DMS114 treated with DMSO at 0.1 percent for 48 hours (cell line): Measurements from ENCODE around the gene MRPS5.
A peak's percentile ranks its signal among the peaks of the same experiment; 100 is the strongest.
"Not testable (repeated sequence)": the region's sequence is repeated elsewhere in the genome, so short reads cannot be mapped to it uniquely, and the experiment has no call there.

Experiments used
- DNase-seq: peaks from one replicate; lab custom pipeline; 2025; ENCODE audit not compliant: unreplicated experiment; lab: John Stamatoyannopoulos, UW

MRPS5 gene

DNA sequence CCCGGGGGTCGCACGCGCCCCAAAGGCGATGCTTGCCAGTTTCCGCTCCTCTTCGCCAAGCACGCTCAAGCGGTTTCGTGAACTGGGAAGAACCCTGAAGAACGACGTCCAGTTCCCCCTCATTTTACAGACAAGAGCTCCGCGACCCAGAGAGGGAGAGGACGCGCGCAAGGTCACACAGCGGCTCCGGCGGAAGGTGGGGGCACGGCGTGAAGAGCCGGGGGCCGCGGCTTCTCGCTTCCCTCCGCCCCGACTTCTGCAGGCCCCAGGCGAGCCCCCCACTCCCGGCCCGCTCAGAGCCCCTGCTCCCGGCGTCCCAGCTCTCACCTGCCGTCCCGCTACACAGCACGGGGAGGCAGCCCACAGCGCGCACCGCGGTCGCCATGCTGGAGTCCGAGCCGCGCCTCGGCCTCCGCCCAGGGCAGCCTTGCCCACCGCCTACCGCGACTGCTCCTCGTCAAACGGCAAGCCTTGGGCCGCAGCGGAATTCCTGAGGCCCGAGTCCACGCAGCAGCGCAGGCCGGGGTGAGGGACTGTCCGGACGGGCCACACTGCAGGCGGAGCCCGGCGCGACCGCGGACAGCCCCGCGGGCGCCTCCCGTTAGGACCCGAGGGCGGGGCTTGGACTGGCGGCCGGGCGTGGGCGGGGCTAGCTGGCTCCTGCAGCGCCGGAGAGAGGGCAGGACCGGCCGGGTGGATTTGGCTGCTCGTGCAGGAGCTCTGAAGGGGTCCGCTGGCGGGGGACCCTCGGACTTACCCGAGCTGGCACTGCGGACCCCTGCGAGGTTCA, at the start of gene MRPS5:
TSS of gene MRPS5 (minus strand) at position 402 of the 790 bp plus-strand sequence. CDS start at position 385, 17 bp downstream.
- peak; percentile 67 for DNase-seq

DNA sequence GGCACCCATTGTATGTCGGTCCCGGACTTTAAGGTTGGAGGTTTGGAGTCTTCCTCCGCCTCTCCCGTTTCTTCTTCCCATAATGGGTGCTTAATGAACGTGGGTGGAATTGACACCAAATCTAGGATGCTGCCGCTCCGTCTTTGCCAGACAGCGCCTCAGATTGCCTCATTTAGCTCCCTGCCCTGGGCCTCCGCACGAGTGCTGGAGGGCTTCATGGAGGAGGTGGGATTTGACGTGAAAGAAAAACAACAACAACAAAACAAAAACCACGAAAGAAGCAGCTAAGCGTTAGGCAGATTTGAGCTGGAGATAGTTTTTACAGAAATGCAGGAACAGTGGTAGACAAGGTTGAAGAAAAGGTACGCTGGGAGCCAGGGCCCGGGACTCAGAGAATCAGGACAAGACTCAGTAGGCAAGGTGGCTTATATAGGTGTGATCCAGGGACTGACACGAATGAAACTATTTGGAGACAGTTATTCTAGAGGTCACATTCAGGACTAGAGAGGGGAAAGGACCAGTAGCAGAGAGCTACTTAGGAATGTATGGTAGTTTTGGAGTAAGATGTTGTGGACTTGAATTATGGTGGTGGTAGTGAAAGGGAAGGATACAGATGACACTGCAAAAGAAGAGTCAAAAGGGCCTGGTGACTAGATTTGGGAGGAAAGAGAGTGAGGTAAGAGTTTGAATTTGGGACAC, 44.6 kb upstream of the MRPS5 start:
- no peak for DNase-seq

DNA sequence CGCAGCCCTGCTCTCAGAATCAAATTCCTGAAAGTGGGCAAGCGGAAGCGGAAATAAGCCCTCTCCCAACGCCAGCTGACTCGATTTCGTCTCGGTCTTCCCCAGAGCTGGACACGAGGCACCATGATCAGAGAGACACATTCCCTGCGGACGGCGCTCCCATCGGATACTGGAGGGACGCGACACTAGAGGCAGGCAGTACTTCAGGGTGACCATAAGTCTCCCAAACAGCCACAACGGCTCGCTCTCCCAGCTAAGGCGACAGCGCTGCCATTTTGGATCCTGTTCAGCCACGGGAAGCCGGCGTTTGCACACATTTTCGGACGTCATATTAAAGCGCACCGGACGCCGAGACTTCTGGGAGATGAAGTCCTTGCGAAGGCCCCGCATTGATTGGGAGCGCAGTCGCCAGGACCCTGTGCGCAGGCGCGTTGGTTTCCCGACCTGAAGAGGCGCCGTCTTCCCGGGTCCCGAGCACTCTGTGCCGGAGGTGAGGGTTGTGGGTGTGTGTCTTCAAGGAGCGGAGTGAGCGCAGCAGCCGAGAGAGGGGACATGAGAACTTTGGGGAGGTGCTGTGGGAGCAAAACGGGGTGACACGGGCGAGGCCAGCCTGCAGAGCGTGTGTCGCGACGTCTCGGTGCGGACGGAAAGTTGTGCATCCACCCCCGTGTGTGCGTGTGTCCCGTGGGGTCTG, 43.9 kb upstream of the MRPS5 start, which contains the start of gene ZNF2:
TSS of gene ZNF2 (plus strand) at position 439 of the 694 bp plus-strand sequence. CDS start 10,418 bp downstream, outside the sequence.
- peak; percentile 96 for DNase-seq

DNA sequence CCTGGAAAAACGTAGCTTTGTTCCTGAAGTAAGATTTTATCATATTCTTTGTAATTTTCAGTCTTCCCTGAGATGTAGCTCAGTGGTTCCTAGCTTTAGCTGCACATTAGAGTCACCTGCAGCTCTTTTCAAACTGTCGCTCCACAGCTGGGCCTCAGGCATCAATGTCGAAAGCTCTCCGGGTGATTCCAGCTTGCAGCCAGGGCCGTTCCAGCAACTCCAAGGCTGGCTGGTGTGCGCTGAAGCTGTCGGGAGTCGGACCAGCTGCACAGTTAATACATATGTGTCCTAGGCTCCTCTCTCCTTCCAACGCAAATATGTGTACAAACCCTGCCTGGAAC, 43.4 kb upstream of the MRPS5 start:
- DNase-seq, result no peak

DNA sequence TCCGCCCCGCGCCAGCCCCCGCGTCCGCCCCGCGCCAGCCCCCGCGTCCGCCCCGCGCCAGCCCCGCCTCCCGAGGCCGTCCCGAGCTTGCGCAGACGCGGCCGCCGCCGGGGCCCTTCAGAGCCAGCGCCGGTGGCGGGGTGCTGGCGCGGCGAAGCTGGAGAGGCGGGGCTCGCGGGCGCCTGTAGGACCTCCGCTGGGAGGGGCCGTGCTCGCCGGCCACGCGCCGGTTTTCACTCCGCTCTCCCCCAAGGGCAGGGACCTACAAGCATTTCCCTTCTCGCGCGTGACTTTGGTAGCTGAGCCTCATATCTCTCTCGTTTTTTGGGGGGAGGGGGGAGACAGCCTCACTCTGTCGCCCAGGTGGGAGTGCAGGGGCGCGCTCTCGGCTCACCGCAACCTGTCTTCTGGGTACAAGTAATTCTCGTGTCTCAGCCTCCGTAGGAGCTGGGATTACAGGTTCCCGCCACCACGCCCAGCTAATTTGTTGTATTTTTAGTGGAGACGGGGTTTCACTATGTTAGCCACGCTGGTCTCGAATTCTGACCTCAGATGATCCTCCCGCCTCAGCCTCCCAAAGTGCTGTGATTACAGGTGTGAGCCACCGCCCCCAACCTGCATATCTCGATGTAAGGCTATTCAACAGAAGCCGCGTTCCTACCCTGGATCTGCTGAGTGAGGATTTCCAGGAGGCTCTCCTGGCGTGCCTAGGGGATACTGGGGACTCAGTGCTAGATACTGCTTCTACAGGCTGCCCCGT, 38.3 kb upstream of the MRPS5 start, which contains the start of gene ZNF514:
TSS of gene ZNF514 (minus strand) at position 159 of the 760 bp plus-strand sequence. CDS start 6,595 bp downstream, outside the sequence.
- peak; percentile 46 for DNase-seq

DNA sequence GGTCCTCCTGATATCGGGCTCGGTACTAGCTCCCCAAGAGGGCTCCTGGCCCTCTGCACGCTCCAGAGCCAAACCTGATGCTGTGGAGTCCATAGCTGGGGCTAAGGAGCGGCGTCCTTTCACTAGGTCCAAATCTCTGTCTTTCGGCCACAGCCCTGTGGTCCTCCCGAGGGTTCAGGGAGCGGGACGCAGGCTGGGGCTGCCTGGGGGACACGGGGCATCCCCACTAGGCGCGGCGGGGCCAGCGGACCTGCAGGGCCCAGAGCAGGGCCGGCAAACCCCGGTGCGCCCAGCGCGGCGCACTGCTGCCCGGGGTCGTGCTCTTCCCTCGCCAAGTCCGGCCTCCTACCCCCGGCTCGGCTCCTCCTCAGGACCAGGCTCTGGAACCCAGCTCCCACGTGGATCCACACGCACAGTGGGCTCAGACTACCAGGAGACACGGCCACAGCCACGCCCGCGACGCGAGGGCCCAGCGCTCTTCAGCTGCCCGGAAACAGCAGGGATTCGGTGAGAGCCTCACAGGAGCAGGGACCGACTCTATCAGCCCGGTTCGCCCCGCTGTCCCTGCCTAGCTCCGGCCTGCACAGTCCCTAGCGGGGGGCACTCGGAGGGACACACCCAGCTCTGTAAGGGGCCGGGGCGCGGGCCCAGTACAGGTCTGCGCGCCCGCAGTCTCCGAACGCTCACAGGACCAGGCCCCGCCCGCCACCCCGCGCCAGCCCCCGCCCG, 37.4 kb upstream of the MRPS5 start:
- no peak for DNase-seq

DNA sequence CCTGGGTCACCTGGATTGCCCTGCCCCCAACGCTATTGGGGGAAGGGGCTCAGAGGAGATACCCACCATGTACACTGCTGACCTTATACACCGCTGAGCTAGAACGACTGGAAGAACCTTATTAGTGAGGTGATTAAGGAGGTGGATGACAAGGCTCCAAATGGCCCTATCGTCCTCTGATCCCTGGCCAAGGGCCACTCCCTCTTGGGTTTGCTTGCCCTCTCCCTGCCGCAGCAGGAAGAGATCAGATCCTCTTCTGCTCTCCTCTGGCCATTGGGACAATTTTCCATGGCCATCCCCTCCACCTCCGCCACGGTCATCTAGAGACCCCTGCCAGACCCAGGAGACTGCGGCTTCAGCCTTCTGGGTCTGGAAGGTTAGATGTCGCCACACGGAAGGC, 36.8 kb upstream of the MRPS5 start:
- no peak for DNase-seq

DNA sequence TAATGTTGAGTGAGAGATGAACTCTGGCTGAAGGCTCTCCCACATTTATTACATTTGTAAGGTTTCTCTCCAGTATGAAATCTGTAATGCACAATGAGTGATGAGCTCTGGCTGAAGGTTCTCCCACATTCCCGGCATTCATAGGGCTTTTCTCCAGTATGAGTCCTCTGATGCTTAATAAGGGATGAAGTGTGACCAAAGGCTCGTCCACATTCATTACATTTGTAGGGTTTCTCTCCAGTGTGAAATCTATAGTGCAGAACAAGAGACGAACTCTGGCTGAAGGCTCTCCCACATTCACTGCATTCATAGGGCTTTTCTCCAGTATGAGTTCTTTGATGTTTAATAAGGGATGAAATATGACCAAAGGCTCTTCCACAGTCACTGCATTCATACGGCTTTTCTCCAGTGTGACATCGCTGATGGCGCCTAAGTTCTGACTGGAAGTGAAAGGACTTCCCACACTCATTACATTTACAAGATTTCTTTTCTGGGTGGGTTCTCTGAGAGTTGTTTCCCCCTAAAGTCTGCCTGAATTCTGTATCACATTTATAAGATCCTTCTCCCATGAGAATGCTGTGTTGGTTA, 27.9 kb upstream of the MRPS5 start:
- DNase-seq, result no peak

DNA sequence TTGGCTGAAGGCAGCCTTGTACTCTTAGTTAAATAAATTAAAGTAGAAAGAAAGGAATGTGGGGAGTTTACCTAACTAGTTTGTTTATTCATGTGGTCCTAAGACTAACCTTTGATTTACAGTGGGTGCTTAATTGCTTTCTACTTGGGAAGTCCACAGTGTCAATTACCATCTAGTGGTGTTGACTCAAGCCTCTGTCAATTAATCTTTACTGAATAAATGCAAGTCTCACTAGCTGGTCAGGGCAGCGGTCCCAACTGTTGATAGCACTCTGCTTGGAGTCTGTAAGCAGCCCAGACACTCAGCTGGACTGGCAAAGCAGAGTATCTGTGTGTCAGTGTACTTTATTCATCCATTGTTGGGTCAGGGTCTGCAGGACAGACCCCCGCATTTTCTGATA, 22.2 kb upstream of the MRPS5 start:
- DNase-seq, result no peak

DNA sequence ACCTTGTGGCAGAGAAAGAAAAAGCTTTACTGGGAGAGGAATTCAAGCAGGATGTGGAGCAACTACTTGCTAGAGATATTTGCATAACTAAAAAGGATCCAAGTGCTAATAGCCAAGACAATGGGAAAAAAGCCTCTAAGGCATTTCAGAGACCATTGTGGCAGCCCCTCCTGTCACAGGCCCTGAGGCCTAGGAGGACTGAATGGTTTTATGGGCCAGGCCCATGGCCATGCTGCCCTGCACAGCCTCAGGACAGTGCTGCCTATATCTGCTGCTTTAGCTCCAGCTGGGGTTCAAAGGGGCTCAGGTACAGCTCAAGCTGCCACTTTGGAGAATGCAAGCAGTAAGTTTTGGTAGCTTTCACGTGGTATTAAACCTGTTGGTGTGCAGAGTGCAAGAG, 17.1 kb upstream of the MRPS5 start:
- no peak for DNase-seq

DNA sequence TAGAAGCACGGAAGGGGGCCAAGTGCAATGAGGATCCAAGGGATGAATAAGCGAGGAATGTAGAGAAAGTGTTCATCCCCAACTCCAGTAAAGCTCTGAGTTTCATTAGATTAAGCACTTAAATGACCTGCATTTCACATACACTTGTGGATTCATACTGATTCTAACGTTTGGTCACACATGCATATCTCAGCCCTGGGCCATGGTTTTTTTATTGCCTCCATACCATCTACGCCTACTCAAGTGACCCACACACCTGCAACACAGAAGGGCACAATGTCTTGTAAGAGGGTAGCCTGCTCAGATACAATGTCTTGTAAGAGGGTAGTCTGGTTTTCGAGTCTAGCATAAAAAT, 566 bp upstream of the MRPS5 start:
- no peak for DNase-seq

DNA sequence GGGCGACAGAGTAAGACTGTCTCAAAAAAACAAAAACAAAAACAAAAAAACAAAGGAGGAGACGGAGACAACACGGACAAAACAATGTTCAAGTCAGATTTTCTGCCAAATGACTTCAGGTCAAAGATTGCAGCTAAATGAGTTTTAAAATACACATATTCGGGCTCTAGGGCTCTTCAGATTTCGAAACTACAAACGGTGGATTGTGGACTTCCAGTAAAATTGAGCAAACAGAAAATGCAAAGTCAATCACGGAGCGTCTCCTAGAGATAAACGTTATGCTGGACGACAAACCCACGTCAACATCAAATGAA, 558 bp downstream of the MRPS5 start:
- no peak for DNase-seq

DNA sequence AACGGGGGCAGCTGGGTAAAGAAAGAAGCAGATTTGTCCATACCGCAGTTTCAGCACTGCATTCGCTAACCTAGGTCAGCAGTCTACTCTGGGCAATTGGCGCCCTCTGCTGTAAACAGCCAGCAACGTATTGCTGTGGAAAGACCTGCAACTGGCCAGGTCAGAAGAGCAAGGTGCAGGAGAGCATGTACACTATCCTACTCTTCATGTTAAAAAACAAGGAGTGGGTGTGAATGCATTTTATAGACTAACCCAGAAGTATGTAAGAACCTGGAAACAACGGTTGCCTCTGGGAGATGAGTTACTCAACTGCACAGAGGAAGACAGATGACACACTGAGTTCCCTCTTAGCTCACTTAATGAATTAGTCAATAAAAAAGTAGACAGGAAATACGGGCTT, 6.2 kb downstream of the MRPS5 start:
- DNase-seq, result peak; percentile 52

DNA sequence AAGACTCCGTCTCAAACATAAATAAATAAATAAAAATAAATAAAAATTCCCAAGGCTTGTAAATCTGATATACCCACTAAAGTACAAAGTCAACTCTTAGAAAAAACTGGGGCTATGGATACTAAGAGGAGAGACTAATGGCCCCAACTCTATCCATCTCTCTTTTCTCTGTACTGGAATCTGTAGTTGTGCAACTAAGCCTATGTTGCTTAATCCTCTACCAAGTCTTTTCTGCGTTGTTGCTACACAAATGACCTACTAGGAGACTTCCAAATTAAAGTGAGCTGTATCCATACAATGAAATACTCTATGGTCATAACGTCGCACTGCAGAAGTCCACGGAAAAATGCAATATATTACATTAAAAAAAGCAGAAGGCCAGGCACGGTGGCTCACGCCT, 8.1 kb downstream of the MRPS5 start:
- DNase-seq, result no peak

DNA sequence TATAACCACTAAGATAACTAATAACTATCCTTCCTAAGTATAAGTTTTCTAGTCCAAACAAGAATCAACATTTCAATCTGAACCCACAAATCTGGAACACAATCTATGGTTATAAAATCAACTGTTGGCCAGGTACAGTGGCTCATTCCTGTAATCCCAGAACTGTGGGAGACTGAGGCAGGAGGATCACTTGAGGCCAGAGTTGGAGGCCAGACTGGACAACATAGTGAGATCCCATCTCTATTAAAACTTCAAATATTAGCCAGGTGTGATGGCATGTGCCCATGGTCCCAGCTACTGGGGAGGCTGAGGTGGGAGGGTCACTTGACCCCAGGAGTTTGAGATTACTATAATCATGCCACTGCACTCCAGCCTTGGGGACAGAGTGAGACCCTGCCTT, 11.2 kb downstream of the MRPS5 start:
- DNase-seq, result no peak

DNA sequence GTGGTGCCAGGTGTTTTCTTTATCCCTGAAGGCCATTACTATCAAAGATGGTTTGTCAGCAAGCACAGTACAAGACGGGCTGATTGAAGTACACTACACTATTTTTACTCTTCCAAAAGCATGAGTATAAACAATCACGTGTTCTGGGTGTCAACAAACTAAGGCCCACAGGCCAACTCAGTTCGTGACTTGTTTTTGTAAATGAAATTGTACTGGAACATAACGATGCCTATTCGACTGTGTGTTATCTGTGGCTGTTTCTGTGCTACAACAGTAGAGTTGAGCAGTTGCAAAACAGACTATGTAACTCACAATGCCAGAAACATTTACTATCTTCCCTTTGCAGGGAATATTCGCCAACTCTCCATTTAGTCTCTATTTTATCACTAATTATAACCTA, 12.3 kb downstream of the MRPS5 start:
- DNase-seq, result no peak

DNA sequence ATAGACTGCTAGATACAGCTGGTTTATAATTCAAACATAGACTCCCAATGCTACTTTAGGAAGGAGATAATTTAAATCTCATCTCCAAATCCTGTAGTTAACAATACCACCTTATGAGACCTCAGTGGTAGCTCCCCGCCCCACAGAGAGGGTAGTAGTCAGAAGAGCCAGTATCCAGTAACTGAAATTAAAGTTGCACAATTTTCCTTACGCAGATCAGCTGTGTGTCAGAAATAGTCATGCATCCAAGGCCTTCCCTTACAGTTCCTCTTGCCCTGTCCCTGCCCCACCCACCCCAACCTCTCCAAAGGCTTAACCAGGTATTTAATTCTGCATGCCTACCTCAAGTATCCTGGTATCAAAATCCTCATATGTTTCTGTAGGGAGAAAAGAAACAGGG, 15.5 kb downstream of the MRPS5 start:
- no peak for DNase-seq

DNA sequence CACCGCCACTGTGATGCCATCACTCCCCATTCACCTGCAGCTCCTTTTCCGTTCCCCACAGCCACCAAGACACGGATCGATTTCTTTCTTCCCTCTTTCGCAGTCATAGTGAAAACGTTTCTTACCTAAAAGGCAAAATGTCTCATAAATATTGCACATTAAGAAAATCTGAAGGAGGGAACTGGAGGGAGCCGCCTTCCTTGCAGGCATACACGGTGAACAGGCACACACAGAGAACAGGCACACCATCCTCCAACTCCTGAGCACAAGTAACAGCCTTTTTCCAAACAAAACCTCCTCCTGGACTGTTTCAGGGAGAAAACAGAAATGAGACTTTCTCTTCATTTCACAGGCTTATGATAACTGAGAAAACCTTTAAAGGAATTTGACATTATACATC, 17.0 kb downstream of the MRPS5 start:
- no peak for DNase-seq

DNA sequence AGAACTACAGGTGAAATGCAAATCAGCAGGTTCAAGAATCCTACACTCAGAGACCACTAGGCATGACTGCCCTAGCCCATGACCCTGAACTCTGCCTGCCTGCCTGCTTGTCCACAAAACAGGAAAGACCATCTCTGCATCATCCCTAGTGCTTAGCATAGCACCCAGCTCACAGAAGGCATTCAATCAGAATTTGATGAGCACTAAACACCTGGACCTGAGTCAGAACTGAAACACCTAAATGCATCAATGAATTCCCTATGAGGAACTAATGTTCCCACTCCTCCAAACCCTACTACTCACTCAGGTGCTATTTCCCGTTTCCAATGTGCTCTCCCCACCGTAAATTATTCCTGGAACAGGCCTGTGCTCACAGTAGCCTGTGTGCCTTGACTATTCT, 21.7 kb downstream of the MRPS5 start:
- no peak for DNase-seq

DNA sequence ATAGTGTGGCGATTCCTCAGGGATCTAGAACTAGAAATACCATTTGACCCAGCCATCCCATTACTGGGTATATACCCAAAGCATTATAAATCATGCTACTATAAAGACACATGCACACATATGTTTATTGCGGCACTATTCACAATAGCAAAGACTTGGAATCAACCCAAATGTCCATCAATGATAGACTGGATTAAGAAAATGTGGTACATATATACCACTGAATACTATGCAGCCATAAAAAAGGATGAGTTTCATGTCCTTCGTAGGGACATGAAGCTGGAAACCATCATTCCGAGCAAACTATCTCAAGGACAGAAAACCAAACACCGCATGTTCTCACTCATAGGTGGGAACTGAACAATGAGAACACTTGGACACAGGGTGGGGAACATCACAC, 23.3 kb downstream of the MRPS5 start:
- not testable (repeated sequence) for DNase-seq
